Head of caudate nucleus (tissue), 42 donors: ENCODE measurements around the gene MEGF6.
A peak's percentile ranks its signal among the peaks of the same experiment; 100 is the strongest.
"Not testable (repeated sequence)": the region's sequence is repeated elsewhere in the genome, so short reads cannot be mapped to it uniquely, and the experiment has no call there.

ENCODE experiments used
- DNase-seq, 42 donors: peaks; one replicate each; pipeline versions ENCODE4 v3.0.0 to v3.0.0-alpha.2; 2020 to 2021; ENCODE audit warnings: mixed read lengths in 7 of 42
- intact Hi-C: fragments of 100-400 bp; cut with DNase I; formaldehyde crosslinking; loops from one replicate; pipeline ENCODE4 v1.15.0; 2022

The MEGF6 gene

GRCh38 chr1:3632716-3633343 is 21.5 kb upstream of the MEGF6 start:
- intact Hi-C loops: no loop called here
- no peak for DNase-seq

DNA sequence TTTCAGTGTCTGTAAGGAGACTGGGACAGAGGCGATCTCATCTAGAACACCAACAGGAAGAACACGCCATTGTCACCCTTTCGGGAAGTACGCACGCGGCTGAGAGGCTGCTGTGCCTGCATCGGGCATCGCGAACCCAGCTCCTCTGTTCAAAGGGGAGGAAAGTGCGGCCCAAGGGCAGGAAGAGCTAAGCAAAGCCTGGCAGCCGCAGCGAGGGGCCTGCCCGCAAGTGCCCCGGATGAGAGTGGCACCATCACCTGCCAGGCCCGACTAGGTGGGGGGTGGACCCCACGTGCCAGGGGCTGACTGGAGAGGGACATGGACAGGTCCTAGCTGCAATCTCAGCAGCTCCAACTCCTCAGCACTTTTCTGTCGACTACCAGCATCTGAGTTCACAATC is 21.0 kb upstream of the MEGF6 start:
- DNase-seq: no peak
- intact Hi-C loops: no loop called here

DNA sequence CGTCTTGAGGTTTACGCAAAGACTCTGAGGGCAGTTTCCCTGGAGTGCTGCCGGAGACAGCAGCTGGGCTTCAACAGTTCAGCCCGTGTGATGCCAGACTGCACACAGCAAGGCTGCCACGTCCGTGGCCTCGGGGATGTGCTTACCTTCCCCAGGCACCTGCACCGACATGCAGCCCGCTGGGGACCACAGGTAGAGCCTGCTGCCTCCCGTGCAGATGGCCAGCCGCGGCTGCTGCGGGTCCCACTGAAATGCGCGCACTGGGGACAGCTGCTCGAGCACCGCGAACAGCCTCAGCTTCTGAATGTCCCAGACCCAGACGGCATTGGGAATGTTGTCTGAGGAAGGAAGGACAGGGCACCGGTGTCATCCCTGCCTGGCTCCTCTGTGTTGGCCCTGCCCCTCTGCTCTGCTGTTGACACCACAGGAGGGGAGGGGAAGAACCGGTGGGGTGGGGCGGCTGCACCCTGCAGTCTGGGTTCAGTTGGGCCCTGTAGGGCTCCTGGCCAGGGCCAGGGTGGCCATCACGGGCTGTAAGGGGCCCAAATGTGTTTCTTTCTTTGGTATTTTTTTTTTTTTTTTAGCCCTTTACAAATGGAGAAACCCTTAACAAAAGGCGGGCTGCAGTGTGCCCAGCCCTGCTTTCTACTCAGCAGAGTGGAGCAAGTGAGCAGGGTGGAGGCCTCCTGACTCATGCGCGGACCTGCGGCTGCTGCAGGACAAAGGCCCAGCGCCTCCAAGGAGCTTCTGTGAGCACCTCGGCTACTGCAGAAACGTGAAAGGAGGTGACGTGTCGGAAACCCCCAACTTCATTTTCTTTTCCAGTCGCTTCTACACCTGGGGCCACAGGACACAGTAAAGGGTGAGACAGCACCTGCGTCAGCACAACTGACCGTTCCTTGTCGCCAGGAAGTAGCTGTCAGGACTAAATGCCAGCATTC is 20.3 kb upstream of the MEGF6 start:
- DNase-seq: no peak
- intact Hi-C loops: no loop called here

GRCh38 chr1:3630914-3631313 is 19.6 kb upstream of the MEGF6 start:
- no peak for DNase-seq
- intact Hi-C loops: no loop called here

DNA sequence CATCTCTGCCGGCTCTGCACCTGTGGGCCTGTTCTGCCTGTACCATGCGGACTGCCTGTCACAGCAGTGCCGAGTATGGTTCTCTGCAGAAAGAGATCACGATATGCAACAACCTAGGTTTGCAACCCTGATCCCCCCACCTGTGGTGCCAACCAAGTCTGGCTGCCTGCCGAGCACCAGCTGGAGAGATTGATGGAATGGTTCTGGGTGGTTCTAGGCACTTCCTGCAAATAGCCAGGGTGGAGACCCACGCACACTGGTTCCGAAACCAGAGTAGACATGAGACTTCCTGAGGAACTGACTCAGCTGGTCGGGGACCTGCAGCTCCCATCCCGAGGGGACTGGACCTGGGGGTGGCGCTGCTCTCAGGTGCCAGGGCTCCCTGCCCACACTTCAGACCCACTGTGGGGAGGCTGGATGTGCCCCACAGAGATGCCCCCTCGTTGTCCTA is 18.9 kb upstream of the MEGF6 start:
- intact Hi-C loops: no loop called here
- DNase-seq: no peak

DNA sequence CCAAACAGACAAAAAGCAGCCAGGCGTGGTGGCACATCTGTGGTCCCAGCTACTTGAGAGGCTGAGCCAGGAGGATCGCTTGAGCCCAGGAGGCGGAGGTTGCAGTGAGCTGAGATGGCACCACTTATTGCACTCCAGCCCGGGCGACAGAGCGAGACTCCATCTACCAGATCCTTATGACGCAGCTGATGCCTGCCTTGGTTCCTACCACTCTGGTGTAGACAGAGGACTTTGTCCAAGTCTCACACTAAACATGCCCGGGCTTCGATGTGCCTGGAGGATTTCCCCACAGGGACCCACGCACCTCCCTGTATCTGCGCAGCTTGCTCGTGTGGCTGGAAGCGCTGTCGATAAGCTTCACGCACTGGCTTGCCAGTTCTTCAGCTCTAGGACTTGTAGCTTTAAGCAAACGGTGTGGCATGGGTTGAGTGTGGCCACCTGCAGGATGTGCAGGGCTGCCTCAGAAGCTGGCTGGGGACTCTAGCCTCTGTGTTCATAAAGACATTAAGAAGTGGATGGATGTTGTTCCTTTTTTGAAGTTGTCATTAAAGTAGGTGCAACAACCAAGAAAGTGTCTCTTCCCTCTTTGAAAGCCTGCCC is 18.4 kb upstream of the MEGF6 start:
- DNase-seq: no peak
- intact Hi-C loops: no loop called here

DNA sequence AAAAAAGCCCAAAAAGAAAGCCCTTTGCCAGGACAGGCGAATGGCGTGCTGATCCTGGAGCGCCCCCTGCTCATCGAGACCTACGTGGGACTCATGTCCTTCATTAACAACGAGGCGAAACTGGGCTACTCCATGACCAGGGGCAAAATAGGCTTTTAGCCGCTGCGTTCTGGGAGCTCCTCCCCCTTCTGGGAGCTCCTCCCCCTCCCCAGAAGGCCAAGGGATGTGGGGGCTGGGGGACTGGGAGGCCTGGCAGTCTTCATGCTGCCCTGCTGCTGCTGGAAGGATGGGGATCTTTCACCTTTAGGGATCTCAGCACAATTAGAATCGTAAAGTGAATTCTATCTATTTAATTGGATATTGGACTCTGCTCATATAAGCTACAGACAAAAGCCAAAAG is 17.1 kb upstream of the MEGF6 start:
- intact Hi-C loops: no loop called here
- no peak for DNase-seq

- no peak for DNase-seq
- intact Hi-C loops: no loop called here
Observed at GRCh38 chr1:3627515-3628253, 16.4 kb upstream of the MEGF6 start.

- intact Hi-C loops: no loop called here
- no peak for DNase-seq
Observed at GRCh38 chr1:3626025-3626424, 14.7 kb upstream of the MEGF6 start.

- intact Hi-C loops: loop anchor here (2.0 kb wide), 1 partner anchor 25 kb away; the partner anchor contains the start of gene WRAP73
- DNase-seq: peak in 2 of 42 donors; percentile 12 to 30
Observed at GRCh38 chr1:3625151-3625907, 14.0 kb upstream of the MEGF6 start.

GRCh38 chr1:3624200-3625136 is 13.2 kb upstream of the MEGF6 start, which contains the start of gene TPRG1L:
Gene TPRG1L (plus strand): TSS chr1:3625015. CDS start chr1:3625073, 58 bp downstream.
- DNase-seq: peak; percentile 96 to 100 (median 99)
- intact Hi-C loops: loop anchor here (2.0 kb wide), 1 partner anchor 26 kb away; the partner anchor contains the start of gene WRAP73

DNA sequence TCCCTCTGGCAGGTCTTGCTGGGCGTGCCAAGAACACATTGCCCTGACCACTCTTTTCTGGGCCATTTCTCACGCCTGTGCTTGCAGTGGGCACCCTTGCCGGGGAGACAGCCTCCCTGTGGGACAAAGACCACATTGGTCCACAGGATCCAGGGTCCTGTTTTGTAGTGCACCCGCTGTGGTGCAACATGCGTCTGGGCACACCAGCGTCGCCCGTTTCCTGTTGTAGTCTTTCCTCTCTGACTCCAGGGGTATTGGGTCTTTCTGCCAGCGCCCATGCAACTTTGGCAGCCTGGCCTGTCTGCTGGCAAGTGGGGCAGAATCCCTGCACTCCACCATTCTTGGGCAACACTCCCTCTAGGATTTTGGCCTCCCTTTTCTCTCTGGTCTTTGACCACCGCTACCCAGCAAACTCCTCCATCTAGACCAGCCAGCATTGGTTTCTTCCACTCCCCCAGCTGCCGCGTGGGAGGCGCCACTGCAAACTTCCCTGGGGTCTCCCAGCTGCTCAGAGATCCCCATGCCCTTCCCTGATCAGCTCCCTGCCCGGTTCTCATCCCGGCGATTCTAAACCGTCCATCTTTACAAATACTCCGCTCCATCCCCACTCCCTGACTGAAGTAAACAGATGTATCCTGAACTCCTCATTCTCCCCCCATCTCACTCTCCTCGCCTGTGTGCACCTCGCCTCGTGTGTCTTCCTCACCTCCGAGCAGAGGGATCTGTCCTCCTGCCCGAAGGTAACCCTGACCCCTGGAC is 12.3 kb upstream of the MEGF6 start:
- peak in 1 of 42 donors; percentile 8 for DNase-seq
- intact Hi-C loops: loop anchor here (2.0 kb wide), 1 partner anchor 27 kb away; the partner anchor contains the start of gene WRAP73

DNA sequence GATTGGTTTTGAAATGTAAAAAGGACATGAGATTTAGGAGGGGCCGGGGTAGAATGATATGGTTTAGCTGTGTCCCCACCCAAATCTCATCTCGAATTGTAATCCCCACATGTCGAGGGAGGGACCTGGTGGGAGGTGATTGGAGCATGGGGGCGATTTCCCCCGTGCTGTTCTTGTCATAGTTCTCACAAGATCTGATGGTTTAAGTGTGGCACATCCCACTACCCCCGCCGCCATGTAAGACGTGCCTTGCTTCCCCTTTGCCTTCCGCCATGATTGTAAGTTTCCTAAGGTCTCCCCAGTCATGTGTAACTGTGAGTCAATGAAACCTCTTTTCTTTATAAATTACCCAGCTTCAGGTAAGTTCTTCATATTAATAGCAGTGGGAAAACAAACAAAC is 10.8 kb upstream of the MEGF6 start:
- DNase-seq, intact Hi-C loops: not testable (repeated sequence)

DNA sequence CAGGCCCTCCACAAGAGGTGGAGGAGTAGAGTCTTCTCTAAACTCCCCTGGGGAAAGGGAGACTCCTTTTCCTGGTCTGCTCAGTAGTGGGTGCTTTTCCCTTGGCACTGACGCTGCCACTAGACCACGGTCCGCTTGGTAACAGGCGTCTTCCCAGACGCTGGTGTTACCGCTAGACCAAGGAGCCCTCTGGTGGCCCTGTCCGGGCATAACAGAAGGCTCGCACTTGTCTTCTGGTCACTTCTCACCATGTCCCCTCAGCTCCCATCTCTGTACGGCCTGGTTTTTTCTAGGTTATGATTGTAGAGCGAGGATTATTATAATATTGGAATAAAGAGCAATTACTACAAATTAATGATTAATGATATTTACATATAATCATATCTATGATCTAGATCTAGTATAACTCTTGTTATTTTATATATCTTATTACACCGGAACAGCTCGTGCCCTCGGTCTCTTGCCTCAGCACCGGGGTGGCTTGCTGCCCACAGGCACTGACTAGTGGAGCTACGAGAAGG is 9.9 kb upstream of the MEGF6 start:
- peak in 31 of 42 donors; percentile 26 to 68 (median 45) for DNase-seq

GRCh38 chr1:3620708-3621107 is 9.4 kb upstream of the MEGF6 start:
- no peak for DNase-seq
- intact Hi-C loops: no loop called here

More for the DNA sequence above, 9.9 kb upstream of the MEGF6 start:
- intact Hi-C loops: not testable (repeated sequence)
